Stomach (tissue), 9 donors: ENCODE data around the gene EOLA1. TPM values are rescaled to one million over a fixed set of nuclear protein-coding genes. Genes with fewer than 3 reads are reported as not detected.

ENCODE experiments used
- DNase-seq, 2 donors: peaks; one replicate each; pipeline versions ENCODE4 v3.0.0 to v3.0.0-alpha.2; 2013 to 2019
- H3K27ac ChIP-seq, 5 donors: fragments of 200-600 bp in 4 of 5; sonication (generic) in 4 of 5; one replicate each; pipeline ENCODE4 v1.5.1; 2013 to 2019; ENCODE audit warnings: mild to moderate bottlenecking in 1 of 5, moderate library complexity in 1 of 5
- H3K27me3 ChIP-seq, 3 donors: fragments of 200-600 bp; sonication (generic); one replicate each; pipeline ENCODE4 v1.5.1; 2017 to 2019; ENCODE audit warnings: mixed run types in 1 of 3
- H3K36me3 ChIP-seq, 4 donors: fragments of 200-600 bp; sonication (generic); 1 replicate in 3 of 4; 2 replicates in 1 of 4; pipeline ENCODE4 v1.5.1; 2016 to 2019
- H3K4me1 ChIP-seq, 4 donors: fragments of 200-600 bp; sonication (generic); one replicate each; pipeline ENCODE4 v1.5.1; 2016 to 2019
- H3K4me3 ChIP-seq, 4 donors: fragments of 200-600 bp; sonication (generic) in 3 of 4; one replicate each; pipeline ENCODE4 v1.5.1; 2016 to 2019; ENCODE audit warnings: mild to moderate bottlenecking in 1 of 4
- H3K9me3 ChIP-seq, 4 donors: fragments of 200-600 bp; sonication (generic); one replicate each; pipeline ENCODE4 v1.5.1; 2016 to 2019
- CTCF ChIP-seq, 7 experiments: fragments of 450-650 bp in 4 of 7; fragments of 200-600 bp in 3 of 7; sonication (generic) in 3 of 7; IDR thresholded peaks; one replicate each; pipeline ENCODE4 v1.5.1; 2016 to 2019; ENCODE audit warnings: antibody characterized with exemption in 7 of 7, control low read depth in 2 of 7, mild to moderate bottlenecking in 1 of 7
- EP300 ChIP-seq: sonication (generic); formaldehyde crosslinking; IDR thresholded peaks from one replicate; pipeline ENCODE4 v1.6.1; 2017; ENCODE audit warnings: antibody characterized with exemption
- POLR2A ChIP-seq, 4 donors: fragments of 450-650 bp; IDR thresholded peaks; one replicate each; pipeline ENCODE4 v1.6.1; 2016; ENCODE audit warnings: antibody characterized with exemption in 4 of 4, control low read depth in 2 of 4, mild to moderate bottlenecking in 1 of 4, moderate library complexity in 1 of 4
- POLR2AphosphoS5 ChIP-seq, 3 donors: sonication (generic); formaldehyde crosslinking; IDR thresholded peaks; one replicate each; pipeline ENCODE4 v1.6.1; 2016; ENCODE audit warnings: antibody characterized with exemption in 3 of 3
- WGBS, 5 donors: extraction: QIAGEN DNeasy Blood & Tissue Kit in 3 of 5; methylation state at CpG; one replicate each; pipeline versions ENCODE4 v1.1.5 to v1.1.7; 2013 to 2018; 5-methylcytosine and 5-hydroxymethylcytosine counted together
- intact Hi-C: fragments of 100-400 bp; cut with DNase I; formaldehyde crosslinking; loops from one replicate; pipeline ENCODE4 v1.15.1; 2023; ENCODE audit warnings: low total_unique reads
- polyA plus RNA-seq, 3 donors: library from polyadenylated mRNA; stranded (reverse); fragments of 200-250 nt; gene quantifications; one replicate each; pipeline ENCODE4 v1.2.3, GENCODE V29; 2013
- total RNA-seq, 5 donors: library from RNA; depleted of rRNA; stranded (reverse); fragments of >200 nt; gene quantifications; one replicate each; pipeline versions ENCODE4 v1.1.0 to v1.2.3, GENCODE V29; 2014 to 2016
- donor health status: healthy with polysubstance abuse.
- donor health status: Bipolar disorder and iron deficiency.
- donor health status: healthy.

Gene EOLA1
- total and polyA plus RNA-seq, 8 donors, result 1.2 to 27.0 (median 18.9) TPM

GRCh38 chrX:149505671-149506070, 35.1 kb upstream of the EOLA1 start:
- no peak for DNase-seq
- TF ChIP-seq CTCF (IDR thresholded peaks at IDR 0.05) (no peak), POLR2A (IDR thresholded peaks at IDR 0.05) (no peak), POLR2AphosphoS5 (IDR thresholded peaks at IDR 0.05) (no peak)
- H3K27ac ChIP-seq, result peak overlapping the region in 4 of 5 donors; percentile 88 to 93 (median 90)
- intact Hi-C loops, result no loop called here
- WGBS, 5 donors, result 79 to 89% (median 86%) methylated on average over 9 of the region's 9 CpGs
- H3K9me3 ChIP-seq, result no peaks in the 10 kb centered on the region
- peaks cover 0 to 26% (median 11%) of the 10 kb centered on the region in 4 donors for H3K4me1 ChIP-seq
- H3K4me3 ChIP-seq, result peak overlapping the region; percentile 55 to 62 (median 58)
- H3K36me3 ChIP-seq, result peaks cover 4 to 17% (median 15%) of the 10 kb centered on the region in 4 donors
- H3K27me3 ChIP-seq, result no peaks in the 10 kb centered on the region

- TF ChIP-seq CTCF (IDR thresholded peaks at IDR 0.05) (no peak), EP300 (no peak), POLR2A (IDR thresholded peaks at IDR 0.05) (no peak), POLR2AphosphoS5 (IDR thresholded peaks at IDR 0.05) (no peak)
- 87 to 100% (median 97%) methylated on average over 2 of the region's 2 CpGs for WGBS, 5 donors
- H3K36me3 ChIP-seq, result peaks cover 3 to 11% (median 8%) of the 10 kb centered on the region in 4 donors
- no peaks in the 10 kb centered on the region for H3K27me3 ChIP-seq
- H3K27ac ChIP-seq, result no peak overlapping the region
- DNase-seq, result no peak
- peaks cover 0 to 26% (median 11%) of the 10 kb centered on the region in 4 donors for H3K4me1 ChIP-seq
- no peak overlapping the region for H3K4me3 ChIP-seq
- no peaks in the 10 kb centered on the region for H3K9me3 ChIP-seq
- intact Hi-C loops, result no loop called here
Observed at GRCh38 chrX:149506349-149506748, 34.5 kb upstream of the EOLA1 start.

GRCh38 chrX:149508467-149508866, 32.3 kb upstream of the EOLA1 start:
- DNase-seq, result no peak
- no peak overlapping the region for H3K27ac ChIP-seq
- TF ChIP-seq CTCF (IDR thresholded peaks at IDR 0.05), result no peak
- TF ChIP-seq POLR2AphosphoS5 (IDR thresholded peaks at IDR 0.05), result no peak
- no peak for TF ChIP-seq POLR2A (IDR thresholded peaks at IDR 0.05)
- no peak for TF ChIP-seq EP300
- no peaks in the 10 kb centered on the region for H3K27me3 ChIP-seq
- H3K4me1 ChIP-seq, result peaks cover 0 to 12% (median 9%) of the 10 kb centered on the region in 4 donors
- 40 to 66% (median 54%) methylated on average over 1 of the region's 1 CpG for WGBS, 5 donors
- no peaks in the 10 kb centered on the region for H3K9me3 ChIP-seq
- no peaks in the 10 kb centered on the region for H3K36me3 ChIP-seq
- intact Hi-C loops, result no loop called here
- H3K4me3 ChIP-seq, result no peak overlapping the region

- H3K27ac ChIP-seq, result no peak overlapping the region
- no peak for DNase-seq
- no peak overlapping the region for H3K4me3 ChIP-seq
- H3K27me3 ChIP-seq, result no peaks in the 10 kb centered on the region
- no peaks in the 10 kb centered on the region for H3K9me3 ChIP-seq
- H3K4me1 ChIP-seq, result peaks cover 0 to 4% (median 2%) of the 10 kb centered on the region in 4 donors
- intact Hi-C loops, result no loop called here
- TF ChIP-seq POLR2AphosphoS5 (IDR thresholded peaks at IDR 0.05) (no peak), POLR2A (IDR thresholded peaks at IDR 0.05) (no peak), EP300 (no peak), CTCF (IDR thresholded peaks at IDR 0.05) (no peak)
- 16 to 29% (median 24%) methylated on average over 4 of the region's 4 CpGs for WGBS, 5 donors
- no peaks in the 10 kb centered on the region for H3K36me3 ChIP-seq
Observed at GRCh38 chrX:149510386-149510785, 30.4 kb upstream of the EOLA1 start.
